Erythroblast (primary cell): ENCODE data around the gene RTP3.

Experiments
- GATA1 ChIP-seq: IDR thresholded peaks from 2 replicates; pipeline ENCODE4 v1.6.1; 2011; ENCODE audit warnings: low read depth, mild to moderate bottlenecking, control low read depth, low read length, moderate library complexity
- POLR2A ChIP-seq: IDR thresholded peaks from 2 replicates; pipeline ENCODE4 v1.6.1; 2011; ENCODE audit warnings: mild to moderate bottlenecking, low read length

GRCh38 chr3:46463120-46463867 is 34.5 kb upstream of the RTP3 start:
- TF ChIP-seq POLR2A: no peak
- TF ChIP-seq GATA1: no peak
